A549 treated with AZD9567 at 1 μM for 4 hours (cell line): ENCODE measurements around the gene CHCHD10. TPM values are rescaled to one million over a fixed set of nuclear protein-coding genes. Genes with fewer than 3 reads are reported as not detected.

ENCODE experiments used
- total RNA-seq: library from RNA; stranded (reverse); fragments of 200-300 nt; extraction: Qiagen RNA extraction; gene quantifications from 5 replicates; pipeline ENCODE4 v1.2.3, GENCODE V29; 2022; ENCODE audit not compliant: insufficient read depth

Gene CHCHD10
- 84.4 to 197 TPM (median 181 TPM) in 5 replicates for total RNA-seq

GRCh38 chr22:23767673-23768548, at the start of gene CHCHD10:
Gene CHCHD10 (minus strand): TSS chr22:23767972. CDS start chr22:23767874, 98 bp downstream.

GRCh38 chr22:23786752-23787599, 19.2 kb upstream of the CHCHD10 start, which contains the start of gene SMARCB1:
Gene SMARCB1 (plus strand): TSS chr22:23786966. CDS start chr22:23787170, 204 bp downstream.

GRCh38 chr22:23772649-23773473, 5.1 kb upstream of the CHCHD10 start, which contains the start of gene MMP11:
Gene MMP11 (plus strand): TSS chr22:23772849. CDS start chr22:23772871, 22 bp downstream.

GRCh38 chr22:23762842-23763578, 4.8 kb downstream of the CHCHD10 start, which contains the start of gene C22orf15:
Gene C22orf15 (plus strand): TSS chr22:23762990. CDS start chr22:23763307, 317 bp downstream.

GRCh38 chr22:23754220-23754919, 13.4 kb downstream of the CHCHD10 start, which contains the start of gene VPREB3:
Gene VPREB3 (minus strand): TSS chr22:23754425. CDS start chr22:23754363, 62 bp downstream.

GRCh38 chr22:23750714-23751440, 16.9 kb downstream of the CHCHD10 start, which contains the start of gene ZNF70:
Gene ZNF70 (minus strand): TSS chr22:23751112. CDS start chr22:23745140, 5,972 bp downstream.

Other genes with a start within 250 kb of the CHCHD10 start
- not detected in 5 replicates for gene IGLL1, start 187.7 kb downstream of the CHCHD10 start, total RNA-seq
- 0.12 to 0.39 TPM (median 0.21 TPM) in 4 of 5 replicates, not detected in the other for gene DRICH1, start 135.7 kb downstream of the CHCHD10 start, total RNA-seq
- gene RGL4, start 77.0 kb downstream of the CHCHD10 start, total RNA-seq = not detected in 5 replicates
- gene ZNF70, start 16.9 kb downstream of the CHCHD10 start, total RNA-seq = 0.36 to 1.1 TPM (median 1.0 TPM) in 5 replicates
- 0.56 to 1.2 TPM (median 0.66 TPM) in 4 of 5 replicates, not detected in the other for gene VPREB3, start 13.5 kb downstream of the CHCHD10 start, total RNA-seq
- not detected in 5 replicates for gene C22orf15, start 5.0 kb downstream of the CHCHD10 start, total RNA-seq
- 0.12 to 0.26 TPM (median 0.21 TPM) in 4 of 5 replicates, not detected in the other for gene MMP11, start 4.9 kb upstream of the CHCHD10 start, total RNA-seq
- 49.4 to 57.1 TPM (median 50.0 TPM) in 5 replicates for gene SMARCB1, start 19.0 kb upstream of the CHCHD10 start, total RNA-seq
- gene DERL3, start 71.0 kb upstream of the CHCHD10 start, total RNA-seq = 0.30 to 4.7 TPM (median 0.61 TPM) in 5 replicates
- 9.0 to 12.3 TPM (median 10.4 TPM) in 5 replicates for gene SLC2A11, start 89.9 kb upstream of the CHCHD10 start, total RNA-seq
- gene MIF, start 126.4 kb upstream of the CHCHD10 start, total RNA-seq = 502 to 954 TPM (median 909 TPM) in 5 replicates
- 0.25 to 0.52 TPM (median 0.41 TPM) in 4 of 5 replicates, not detected in the other for gene GSTT2B, start 193.2 kb upstream of the CHCHD10 start, total RNA-seq
- 1.6 to 2.9 TPM (median 1.9 TPM) in 5 replicates for gene DDTL, start 198.9 kb upstream of the CHCHD10 start, total RNA-seq
- gene DDT, start 206.5 kb upstream of the CHCHD10 start, total RNA-seq = 112 to 170 TPM (median 160 TPM) in 5 replicates
- gene GSTT2, start 212.2 kb upstream of the CHCHD10 start, total RNA-seq = 0.08 to 0.16 TPM in 2 of 5 replicates, not detected in the others
- gene GSTT4, start 237.5 kb upstream of the CHCHD10 start, total RNA-seq = not detected in 5 replicates
- 22.6 to 30.9 TPM (median 30.0 TPM) in 5 replicates for gene CABIN1, start 243.3 kb upstream of the CHCHD10 start, total RNA-seq